GM13976 (cell line): Measurements from ENCODE around the gene RAB24.
"Not testable (repeated sequence)": the region's sequence is repeated elsewhere in the genome, so short reads cannot be mapped to it uniquely, and the experiment has no call there.

ENCODE experiments used
- DNase-seq: peaks from one replicate; pipeline ENCODE4 v3.0.0; 2012; ENCODE audit warnings: low spot score
- in situ Hi-C: fragments of 300-500 bp; cut with MboI; formaldehyde crosslinking; loops from one replicate; pipeline ENCODE4 v1.12.0; 2022; ENCODE audit warnings: low sequenced_read_pairs, mixed read lengths, inconsistent platforms; ENCODE audit not compliant: unreplicated experiment
- TF ChIP-seq, protein P1 (sequence below): IDR thresholded peaks from 2 replicates; pipeline ENCODE4 v1.5.1; 2012; ENCODE audit warnings: borderline replicate concordance, mild to moderate bottlenecking; ENCODE audit not compliant: insufficient read depth; ENCODE audit errors: extremely low read depth, missing control alignments, control extremely low read depth

Gene RAB24

DNA sequence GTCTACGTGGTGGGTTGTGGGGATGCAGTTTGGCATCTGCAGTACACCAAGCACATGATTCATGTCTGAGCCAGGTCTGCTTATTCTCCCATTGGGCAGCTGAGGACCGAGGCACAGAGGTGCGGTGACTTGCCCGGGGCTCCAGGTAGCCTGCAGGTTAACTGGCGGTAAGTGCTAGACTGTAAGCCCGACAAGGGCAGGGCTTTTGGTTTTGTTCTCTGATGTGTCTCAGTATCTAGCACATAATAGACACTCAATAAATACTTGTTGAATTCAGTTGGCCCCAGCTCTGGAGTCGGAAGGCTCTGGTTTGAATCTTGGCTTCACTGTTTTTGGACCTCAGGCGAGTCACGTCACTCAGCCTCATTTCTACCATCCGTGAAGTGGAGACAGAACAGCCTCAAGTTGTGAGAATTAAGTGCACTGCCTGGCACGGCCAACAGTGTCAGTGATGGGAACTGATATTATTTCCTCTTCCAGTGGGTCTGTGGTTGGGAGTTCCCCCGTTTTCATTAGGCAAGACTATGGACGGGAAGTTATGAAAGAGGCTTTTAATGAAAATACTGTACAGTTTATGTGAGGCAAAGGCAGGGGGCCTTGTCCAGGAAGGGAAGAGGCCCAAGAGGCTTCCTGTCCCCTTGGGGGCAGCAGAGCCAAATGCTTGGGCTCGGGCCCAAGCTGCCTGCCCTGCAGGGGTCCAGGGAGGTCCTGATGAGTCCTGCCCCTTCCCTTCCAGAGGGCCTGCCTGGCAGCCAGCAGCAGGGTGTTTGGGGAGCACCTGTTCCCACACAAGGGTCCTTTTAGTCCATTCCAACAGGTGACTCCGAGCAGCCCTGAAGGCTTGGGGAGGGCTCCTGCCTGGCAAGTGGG, 3.4 kb upstream of the RAB24 start:
- TF ChIP-seq, protein P1, sequence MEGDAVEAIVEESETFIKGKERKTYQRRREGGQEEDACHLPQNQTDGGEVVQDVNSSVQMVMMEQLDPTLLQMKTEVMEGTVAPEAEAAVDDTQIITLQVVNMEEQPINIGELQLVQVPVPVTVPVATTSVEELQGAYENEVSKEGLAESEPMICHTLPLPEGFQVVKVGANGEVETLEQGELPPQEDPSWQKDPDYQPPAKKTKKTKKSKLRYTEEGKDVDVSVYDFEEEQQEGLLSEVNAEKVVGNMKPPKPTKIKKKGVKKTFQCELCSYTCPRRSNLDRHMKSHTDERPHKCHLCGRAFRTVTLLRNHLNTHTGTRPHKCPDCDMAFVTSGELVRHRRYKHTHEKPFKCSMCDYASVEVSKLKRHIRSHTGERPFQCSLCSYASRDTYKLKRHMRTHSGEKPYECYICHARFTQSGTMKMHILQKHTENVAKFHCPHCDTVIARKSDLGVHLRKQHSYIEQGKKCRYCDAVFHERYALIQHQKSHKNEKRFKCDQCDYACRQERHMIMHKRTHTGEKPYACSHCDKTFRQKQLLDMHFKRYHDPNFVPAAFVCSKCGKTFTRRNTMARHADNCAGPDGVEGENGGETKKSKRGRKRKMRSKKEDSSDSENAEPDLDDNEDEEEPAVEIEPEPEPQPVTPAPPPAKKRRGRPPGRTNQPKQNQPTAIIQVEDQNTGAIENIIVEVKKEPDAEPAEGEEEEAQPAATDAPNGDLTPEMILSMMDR = no peak
- in situ Hi-C loops = no loop called here
- peak; percentile 23 for DNase-seq

DNA sequence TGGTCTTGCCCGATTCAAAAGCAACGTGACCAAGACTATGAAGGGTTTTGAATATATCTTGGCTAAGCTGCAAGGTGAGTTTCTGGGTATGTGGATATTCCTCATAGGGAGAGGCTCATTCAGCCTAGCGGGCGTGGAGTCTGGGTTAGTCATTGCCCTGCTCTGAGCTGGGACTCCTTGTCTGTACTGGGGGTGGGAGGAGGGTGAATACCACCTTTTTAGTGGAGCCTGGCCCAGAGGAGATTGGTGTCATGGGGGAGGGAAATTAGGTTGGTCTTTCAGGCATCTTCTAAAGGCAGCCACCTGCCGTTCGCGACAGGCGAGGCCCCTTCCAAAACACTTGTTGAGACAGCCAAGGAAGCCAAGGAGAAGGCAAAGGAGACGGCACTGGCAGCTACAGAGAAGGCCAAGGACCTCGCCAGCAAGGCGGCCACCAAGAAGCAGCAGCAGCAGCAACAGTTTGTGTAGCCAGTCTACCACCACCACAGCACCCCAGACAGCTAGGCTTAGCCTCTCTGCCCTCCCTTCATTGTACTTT, 2.7 kb upstream of the RAB24 start:
- in situ Hi-C loops = not testable (repeated sequence)
- DNase-seq = peak; percentile 5

DNA sequence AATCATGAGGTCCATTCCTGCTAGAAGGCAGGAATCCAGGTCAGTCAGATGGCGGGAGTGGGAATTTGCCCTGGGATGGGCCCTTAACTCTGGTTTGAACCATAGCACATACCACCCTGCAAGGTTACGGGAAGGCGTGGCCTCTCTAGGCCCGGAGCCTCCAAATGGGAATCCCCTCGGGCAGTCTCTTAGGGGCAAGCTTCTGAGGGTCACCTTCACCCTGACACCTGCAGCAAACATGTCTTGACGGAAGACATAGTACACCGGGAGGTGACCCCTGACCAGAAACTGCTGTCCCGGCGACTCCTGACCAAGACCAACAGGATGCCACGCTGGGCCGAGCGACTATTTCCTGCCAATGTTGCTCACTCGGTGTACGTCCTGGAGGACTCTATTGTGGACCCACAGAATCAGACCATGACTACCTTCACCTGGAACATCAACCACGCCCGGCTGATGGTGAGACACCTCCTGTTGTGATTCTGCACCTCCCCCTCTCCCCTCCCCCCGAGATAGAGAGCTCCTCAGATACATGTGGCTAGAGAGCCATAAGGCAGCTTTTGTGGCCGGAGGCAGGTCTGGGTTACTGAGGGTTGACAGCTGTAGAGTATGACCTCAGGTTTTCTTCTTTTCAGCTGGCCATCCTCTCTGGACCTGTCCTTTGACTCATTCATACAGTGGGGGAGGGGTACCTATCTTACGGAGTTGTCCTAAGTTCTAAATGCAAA, 1.0 kb upstream of the RAB24 start:
- in situ Hi-C loops = no loop called here

DNA sequence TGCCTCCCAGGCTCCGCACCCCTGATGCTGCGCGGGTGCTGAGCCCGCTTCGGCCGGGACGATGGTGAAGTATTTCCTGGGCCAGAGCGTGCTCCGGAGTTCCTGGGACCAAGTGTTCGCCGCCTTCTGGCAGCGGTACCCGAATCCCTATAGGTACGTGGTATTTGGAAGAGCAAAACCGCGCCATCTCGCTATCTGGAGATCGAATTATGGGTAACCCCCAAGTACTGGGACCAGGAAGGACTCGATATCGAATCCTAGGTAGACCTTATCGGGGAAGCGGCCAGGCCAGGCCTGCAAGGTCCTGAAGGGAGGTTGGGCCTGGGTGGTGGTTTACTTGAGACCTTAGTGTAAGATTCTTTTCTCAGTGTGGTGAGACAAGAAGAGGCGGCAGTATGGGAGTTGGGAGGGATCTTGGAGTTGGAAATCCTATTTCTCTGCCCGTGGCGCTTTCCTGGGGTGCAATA, 439 bp upstream of the RAB24 start:
- DNase-seq = peak; percentile 29
- in situ Hi-C loops = no loop called here
- TF ChIP-seq, protein P1 = no peak

More for the DNA sequence above, 1.0 kb upstream of the RAB24 start:
- DNase-seq = peak; percentile 43
- TF ChIP-seq, protein P1 = no peak

DNA sequence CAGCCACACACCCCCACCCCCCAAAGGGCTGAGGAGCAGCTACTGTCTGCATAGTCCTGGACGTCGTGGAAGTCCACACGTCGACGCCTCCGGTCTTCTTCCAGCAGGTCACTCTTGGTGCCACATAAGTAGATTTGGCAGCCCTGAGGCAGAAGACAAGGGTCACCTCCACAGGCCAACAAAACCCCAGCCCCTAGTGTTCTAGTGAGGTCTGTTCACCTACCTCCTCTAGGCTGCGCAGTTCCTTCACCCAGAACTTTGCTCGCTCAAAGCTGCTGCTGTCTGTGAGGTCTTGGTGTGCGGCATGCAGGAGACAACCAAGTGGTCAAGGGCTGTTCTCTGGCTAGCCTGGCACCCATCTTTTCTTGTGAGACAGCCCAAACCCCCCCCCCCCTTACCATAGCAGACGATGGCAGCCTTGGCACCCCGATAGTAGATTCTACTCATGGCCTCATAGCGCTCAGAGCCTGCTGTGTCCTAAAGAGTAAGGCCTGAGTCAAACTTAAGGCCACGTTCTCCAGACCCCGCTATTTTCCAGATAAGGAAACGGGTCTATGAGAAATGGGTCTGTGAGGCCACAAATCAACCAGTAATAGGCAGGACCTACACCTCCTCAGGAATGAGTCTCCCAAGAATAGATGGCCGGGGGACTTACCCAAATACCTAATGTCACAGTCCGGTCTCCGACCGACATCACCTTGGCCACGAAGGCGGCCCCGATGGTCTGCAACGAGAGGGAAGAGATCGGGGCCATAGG, 987 bp downstream of the RAB24 start:
- TF ChIP-seq, protein P1 = no peak
- in situ Hi-C loops = no loop called here
- DNase-seq = no peak

DNA sequence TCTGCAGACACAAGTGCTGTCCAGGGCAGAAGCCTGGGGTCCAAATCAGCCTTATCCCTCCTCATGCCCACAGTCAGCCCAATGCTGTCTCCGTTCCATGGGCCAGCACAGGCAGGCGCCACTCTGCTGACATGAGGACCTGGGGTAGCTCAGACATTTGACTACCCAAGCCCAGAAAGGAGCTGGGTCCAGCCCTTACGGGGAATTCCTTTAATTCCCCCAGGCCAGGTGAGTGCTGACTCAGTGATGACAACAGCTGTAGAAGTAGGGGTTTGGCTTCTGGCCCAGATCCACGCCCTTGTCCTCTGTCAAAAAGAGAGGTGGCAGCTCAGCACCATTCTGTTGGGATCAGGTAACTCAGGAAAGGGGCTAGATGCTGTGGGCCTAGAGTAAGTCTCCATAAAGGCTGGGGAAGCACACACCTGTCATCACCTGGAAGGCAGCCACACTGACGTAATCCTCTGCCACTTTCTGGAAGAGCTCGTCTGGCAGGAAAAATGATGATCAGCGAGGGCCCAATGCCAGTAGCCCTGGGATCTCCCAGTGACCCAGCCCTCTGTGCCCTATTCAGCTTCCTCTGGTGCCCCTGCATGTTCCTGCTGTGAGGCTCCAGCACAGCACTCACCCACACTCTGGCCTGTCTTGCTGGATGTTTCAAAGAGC, 1.9 kb downstream of the RAB24 start:
- TF ChIP-seq, protein P1 = no peak
- in situ Hi-C loops = no loop called here
- no peak for DNase-seq
